ENCODE results near the gene CLDN7.

The CLDN7 gene

GRCh38 chr17:7285679-7286078, 23.4 kb upstream of the CLDN7 start:
- no peak for DNase-seq

DNA sequence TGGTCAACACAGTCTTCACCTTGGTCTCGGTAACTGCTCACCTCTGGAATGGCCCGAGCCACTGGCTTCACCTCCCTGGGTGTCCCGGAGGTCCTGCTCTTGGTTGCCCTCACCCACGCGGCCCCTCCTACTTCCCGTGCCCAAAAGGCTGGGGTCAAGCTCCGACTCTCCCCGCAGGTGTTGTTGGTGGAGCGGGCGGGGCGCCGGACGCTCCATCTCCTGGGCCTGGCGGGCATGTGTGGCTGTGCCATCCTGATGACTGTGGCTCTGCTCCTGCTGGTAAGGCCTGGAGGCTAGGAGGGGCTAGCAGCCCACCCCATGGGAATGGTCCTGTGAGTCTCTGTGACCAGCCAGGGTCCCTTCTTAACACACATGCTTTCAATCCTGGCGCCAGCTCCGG, 22.6 kb upstream of the CLDN7 start:
- no peak for DNase-seq

DNA sequence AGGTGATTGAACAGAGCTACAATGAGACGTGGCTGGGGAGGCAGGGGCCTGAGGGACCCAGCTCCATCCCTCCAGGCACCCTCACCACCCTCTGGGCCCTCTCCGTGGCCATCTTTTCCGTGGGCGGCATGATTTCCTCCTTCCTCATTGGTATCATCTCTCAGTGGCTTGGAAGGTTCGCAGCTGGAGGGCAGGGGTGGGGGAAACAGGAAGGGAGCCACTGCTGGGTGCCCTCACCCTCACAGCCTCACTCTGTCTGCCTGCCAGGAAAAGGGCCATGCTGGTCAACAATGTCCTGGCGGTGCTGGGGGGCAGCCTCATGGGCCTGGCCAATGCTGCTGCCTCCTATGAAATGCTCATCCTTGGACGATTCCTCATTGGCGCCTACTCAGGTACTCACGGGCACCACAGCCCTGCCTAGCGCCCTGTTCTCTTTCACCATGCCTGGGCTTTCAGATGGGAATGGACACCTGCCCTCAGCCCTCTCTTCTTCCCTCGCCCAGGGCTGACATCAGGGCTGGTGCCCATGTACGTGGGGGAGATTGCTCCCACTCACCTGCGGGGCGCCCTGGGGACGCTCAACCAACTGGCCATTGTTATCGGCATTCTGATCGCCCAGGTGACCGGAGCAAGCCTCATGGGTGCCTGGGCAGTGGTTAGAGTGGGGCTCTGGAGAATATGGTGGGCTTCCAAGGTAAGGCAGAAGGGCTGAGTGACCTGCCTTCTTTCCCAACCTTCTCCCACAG, 21.4 kb upstream of the CLDN7 start:
- no peak for DNase-seq

DNA sequence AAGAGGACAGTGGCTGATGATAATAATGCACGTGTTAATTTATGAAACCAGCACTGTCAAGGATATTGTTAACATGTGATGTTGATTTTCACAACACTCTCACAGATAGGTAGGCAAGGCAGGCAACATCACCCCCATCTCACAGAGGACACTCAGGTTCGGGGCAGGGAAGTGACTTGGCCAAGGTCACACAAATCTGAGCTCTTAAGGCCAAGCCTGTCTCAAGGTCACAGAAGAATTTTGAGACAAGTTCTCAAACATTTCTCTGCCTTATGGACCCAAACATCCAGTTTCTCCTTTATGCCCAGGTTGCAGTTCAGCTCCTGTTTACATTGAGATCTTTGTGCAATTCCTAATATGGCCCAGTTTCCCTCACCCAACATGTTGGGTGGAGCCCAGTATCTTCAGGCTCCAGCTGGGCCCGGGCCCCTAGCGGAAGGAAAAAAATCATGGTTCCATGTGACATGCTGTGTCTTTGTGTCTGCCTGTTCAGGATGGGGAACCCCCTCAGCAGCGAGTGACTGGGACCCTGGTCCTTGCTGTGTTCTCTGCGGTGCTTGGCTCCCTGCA, 20.6 kb upstream of the CLDN7 start:
- DNase-seq = no peak

DNA sequence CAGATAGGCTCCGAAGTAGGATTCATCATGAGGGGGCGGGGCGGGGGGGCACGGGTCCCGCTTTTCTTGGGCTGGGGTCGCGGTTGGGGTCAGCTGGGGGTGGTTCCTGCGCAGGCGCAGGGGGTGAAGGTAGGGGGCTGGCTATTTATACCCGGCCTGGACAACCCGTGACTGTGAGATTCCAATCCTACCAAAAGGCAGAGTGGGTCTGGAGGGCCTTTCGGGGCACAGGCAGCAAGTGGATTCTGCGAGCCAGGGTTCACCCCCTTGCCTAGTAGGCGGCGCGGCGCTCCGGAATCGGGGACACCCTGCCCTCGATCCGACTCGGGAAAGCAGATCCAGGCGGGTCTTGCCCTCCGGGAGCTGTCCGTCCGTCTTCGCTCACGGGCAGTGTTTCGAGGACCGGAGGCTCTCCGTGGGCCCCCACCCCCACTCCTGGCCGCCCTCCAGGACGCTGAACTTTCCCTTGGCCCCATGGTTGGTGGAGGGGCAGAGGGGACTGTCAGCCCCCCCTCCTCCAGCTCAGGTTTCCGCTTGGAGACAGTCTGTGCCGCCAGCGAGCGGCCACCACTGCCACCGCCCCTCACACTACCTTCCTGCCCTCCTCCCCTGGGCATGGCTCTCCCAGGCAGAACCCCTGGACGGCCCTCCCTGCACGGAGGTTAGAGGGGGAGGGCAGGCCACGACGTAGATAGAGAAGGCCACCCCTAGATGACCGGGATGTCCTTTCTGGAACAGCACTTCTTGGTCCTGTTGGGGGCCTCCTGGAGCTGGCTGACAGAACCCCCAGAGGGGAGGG, 19.9 kb upstream of the CLDN7 start:
- no peak for DNase-seq

DNA sequence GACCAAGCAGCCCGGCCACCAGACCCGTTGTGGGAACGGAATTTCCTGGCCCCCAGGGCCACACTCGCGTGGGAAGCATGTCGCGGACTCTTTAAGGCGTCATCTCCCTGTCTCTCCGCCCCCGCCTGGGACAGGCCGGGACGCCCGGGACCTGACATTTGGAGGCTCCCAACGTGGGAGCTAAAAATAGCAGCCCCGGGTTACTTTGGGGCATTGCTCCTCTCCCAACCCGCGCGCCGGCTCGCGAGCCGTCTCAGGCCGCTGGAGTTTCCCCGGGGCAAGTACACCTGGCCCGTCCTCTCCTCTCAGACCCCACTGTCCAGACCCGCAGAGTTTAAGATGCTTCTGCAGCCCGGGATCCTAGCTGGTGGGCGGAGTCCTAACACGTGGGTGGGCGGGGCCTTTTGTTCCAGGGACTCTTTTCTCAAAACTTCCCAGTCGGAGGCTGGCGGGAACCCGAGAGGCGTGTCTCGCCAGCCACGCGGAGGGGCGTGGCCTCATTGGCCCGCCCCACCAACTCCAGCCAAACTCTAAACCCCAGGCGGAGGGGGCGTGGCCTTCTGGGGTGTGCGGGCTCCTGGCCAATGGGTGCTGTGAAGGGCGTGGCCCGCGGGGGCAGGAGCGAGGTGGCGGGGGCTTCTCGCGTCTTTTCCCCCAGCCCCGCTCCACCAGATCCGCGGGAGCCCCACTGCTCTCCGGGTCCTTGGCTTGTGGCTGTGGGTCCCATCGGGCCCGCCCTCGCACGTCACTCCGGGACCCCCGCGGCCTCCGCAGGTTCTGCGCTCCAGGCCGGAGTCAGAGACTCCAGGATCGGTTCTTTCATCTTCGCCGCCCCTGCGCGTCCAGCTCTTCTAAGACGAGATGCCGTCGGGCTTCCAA, 19.0 kb upstream of the CLDN7 start, which contains the start of gene SLC2A4:
TSS of gene SLC2A4 (plus strand) at position 645 of the 879 bp plus-strand sequence. CDS start at position 862, 217 bp downstream.
- peak; percentile 36 for DNase-seq

- DNase-seq = peak; percentile 81
Measured at GRCh38 chr17:7280519-7281073, 18.3 kb upstream of the CLDN7 start.

- no peak for DNase-seq
Measured at GRCh38 chr17:7279448-7279847, 17.2 kb upstream of the CLDN7 start.

- DNase-seq = no peak
Measured at GRCh38 chr17:7266784-7267183, 4.5 kb upstream of the CLDN7 start.

GRCh38 chr17:7263801-7264078, 1.5 kb upstream of the CLDN7 start:
- DNase-seq = no peak

- peak; percentile 56 for DNase-seq
Measured at GRCh38 chr17:7262935-7263800, 890 bp upstream of the CLDN7 start.

GRCh38 chr17:7261379-7262191, 693 bp downstream of the CLDN7 start:
- DNase-seq = no peak

DNA sequence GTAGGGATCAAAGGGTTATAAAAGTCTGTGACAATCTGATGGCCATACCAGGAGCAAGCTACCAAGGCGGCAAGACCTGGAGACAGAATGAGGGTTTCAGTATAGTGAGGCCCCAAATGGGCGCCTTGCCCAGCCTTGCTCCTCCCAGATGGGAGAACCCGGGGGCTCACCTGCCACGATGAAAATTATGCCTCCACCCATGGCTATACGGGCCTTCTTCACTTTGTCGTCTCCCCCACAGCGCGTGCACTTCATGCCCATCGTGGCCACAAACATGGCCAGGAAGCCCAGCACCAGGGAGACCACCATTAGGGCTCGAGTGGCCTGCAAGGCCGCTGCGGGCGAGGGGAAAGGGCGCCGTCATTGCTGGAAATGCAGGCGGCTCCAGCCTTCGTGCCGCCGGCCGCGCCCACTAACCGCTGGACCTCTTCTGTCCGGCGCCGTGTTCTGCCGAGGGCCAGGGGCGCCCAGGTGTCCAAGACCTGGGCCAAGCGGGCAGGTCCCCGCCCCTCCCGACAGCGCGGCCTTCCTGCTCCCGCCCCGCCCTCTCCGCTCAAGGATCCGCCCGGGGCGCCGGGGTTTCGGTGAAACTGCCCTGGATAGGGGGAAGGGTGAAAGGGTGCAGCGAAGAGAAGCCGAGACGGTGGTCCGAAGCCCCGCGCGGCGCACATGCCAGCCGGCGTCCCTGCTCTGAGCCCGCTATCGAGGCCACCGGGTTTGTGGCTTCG, 1.5 kb downstream of the CLDN7 start:
- DNase-seq = peak; percentile 21

DNA sequence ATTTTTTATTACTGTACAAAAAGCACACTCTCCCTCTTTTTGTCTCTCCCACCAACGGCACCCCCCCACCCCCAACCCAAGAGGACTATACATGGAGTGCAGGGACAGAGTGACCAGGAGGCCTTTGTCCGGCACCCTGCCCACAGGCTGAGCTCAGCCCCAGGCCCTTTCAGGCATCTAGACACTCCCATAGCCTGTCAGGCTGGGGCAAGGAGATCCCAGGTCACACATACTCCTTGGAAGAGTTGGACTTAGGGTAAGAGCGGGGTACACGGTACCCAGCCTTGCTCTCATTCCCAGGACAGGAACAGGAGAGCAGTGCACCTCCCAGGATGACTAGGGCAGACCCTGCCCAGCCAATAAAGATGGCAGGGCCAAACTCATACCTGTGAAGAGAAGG, 2.1 kb downstream of the CLDN7 start:
- no peak for DNase-seq

GRCh38 chr17:7259555-7259889, 2.8 kb downstream of the CLDN7 start:
- no peak for DNase-seq

DNA sequence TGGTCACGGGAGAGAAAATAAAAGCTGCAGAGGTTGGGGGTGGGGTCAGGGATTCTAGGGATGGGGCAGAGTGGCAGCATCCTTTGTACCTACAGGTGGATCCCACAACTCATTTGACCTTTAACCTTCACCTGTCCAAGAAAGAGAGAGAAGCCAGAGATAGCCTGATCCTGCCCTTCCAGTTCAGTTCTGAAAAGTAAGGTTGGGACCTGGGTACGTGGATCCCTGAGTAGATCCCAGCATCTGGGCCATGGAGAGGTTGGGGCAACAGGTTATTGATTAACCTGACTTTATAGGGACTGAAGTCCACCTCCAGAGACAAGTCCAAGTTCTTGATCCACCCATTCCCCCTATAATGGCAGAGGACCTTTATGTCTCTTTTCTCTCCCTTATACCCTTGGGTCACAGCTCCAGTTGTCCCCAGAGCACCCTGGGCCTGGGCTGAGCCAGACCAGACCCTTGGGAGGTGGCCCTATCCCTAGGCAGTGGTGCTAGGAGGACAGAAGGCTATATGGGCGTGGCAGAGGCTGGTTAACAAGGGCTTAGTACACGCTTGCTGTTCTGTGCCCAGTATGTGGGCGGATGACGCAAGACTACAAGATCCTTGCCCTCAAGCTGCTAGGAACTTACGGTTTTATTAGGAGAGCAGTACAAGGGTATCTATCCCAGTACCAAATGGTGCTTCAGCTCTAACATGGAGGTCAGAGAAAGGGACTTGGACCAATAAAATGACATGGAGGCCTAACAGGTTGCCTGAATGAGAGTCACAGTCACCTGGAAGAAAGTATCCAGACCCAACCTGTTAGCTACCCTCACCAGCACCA, 3.3 kb downstream of the CLDN7 start:
- no peak for DNase-seq

DNA sequence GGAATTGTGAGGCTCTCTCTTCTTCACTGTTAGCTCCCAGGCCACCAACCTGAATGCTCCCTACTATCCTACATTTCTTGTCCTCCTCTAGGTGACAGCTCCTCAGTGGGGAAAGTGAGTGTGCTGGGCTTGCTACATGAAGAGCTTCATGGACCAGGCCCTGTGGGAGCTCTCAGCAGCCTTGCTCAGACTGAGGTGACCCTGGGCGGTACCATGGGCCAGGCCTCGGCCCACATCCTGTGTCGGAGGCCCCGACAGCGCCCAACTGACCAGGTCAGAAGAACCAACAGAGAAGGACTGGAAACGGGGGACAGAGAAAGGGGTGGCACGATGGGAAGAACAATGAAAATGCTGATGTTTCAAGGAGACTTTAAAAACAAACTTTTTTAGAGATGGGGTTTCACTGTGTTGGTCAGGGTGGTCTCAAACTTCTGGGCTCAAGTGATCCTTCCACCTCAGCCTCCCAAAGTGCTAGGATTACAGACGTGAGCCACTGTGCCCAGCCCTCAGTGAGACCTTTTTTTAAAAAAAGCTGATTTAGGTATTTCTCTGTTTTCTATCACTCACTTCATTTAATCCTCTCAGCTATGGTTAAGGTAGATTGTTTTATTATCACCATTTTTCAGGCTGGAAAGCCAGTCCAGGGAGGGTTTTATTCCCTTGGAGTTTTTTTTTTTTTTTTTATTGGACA, 5.4 kb downstream of the CLDN7 start:
- DNase-seq = no peak

GRCh38 chr17:7254511-7254910, 7.8 kb downstream of the CLDN7 start:
- no peak for DNase-seq

DNA sequence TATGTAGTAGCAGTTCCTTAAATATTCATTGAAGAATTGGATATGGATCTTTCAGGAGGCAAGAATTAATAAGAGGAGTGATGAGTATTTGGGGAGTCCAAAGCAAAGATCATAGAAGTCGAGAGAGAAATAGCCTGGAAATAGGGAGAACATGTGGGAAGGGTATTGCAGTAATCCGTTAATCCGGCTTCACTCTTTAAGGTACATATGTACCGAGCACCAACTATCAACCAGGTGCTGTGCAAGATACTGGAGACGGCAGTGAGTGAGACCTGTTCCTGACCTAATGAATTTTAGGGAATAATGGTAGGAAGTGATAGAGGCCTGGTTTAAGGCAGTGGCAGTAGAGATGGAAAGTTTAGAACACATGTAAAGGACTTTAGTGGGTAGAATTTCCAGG, 9.2 kb downstream of the CLDN7 start:
- DNase-seq = no peak
